H9 (cell line): ENCODE data around the gene MGLL. TPM values are rescaled to one million over a fixed set of nuclear protein-coding genes. Genes with fewer than 3 reads are reported as not detected.

Experiments
- DNase-seq: peaks from one replicate; pipeline ENCODE4 v3.0.0-alpha.2; 2017
- H2AFZ ChIP-seq: one replicate; pipeline ENCODE4 v1.6.1; 2013; ENCODE audit warnings: mild to moderate bottlenecking, low read length, control low read depth, moderate library complexity
- H2AK5ac ChIP-seq: 2 replicates; pipeline ENCODE4 v1.6.1; 2013; ENCODE audit warnings: low read length, control low read depth, mixed read lengths; ENCODE audit not compliant: insufficient read length
- H2BK120ac ChIP-seq: one replicate; pipeline ENCODE4 v1.6.1; 2013; ENCODE audit warnings: low read depth, mild to moderate bottlenecking, low read length, control low read depth, inconsistent platforms; ENCODE audit not compliant: poor library complexity, severe bottlenecking
- H2BK12ac ChIP-seq: 2 replicates; pipeline ENCODE4 v1.6.1; 2013; ENCODE audit warnings: low read length, control low read depth, mixed read lengths, low read depth; ENCODE audit not compliant: insufficient read length
- H2BK15ac ChIP-seq: 2 replicates; pipeline ENCODE4 v1.6.1; 2013; ENCODE audit warnings: low read depth, low read length, control low read depth
- H2BK20ac ChIP-seq: one replicate; pipeline ENCODE4 v1.6.1; 2013; ENCODE audit warnings: low read depth, mild to moderate bottlenecking, low read length, control low read depth, inconsistent platforms; ENCODE audit not compliant: poor library complexity, severe bottlenecking
- H2BK5ac ChIP-seq: 2 replicates; pipeline ENCODE4 v1.6.1; 2013; ENCODE audit warnings: low read length, control low read depth, mixed read lengths; ENCODE audit not compliant: insufficient read length
- H3K14ac ChIP-seq: 2 replicates; pipeline ENCODE4 v1.6.1; 2013; ENCODE audit warnings: low read length, control low read depth; ENCODE audit not compliant: insufficient read depth
- H3K18ac ChIP-seq: 2 replicates; pipeline ENCODE4 v1.6.1; 2013; ENCODE audit warnings: low read depth, mild to moderate bottlenecking, mixed read lengths, low read length, control low read depth; ENCODE audit not compliant: insufficient read length
- H3K23ac ChIP-seq: 2 replicates; pipeline ENCODE4 v1.6.1; 2013; ENCODE audit warnings: low read length, control low read depth, mixed read lengths, low read depth; ENCODE audit not compliant: insufficient read length
- H3K23me2 ChIP-seq: 2 replicates; pipeline ENCODE4 v1.6.1; 2013; ENCODE audit warnings: low read depth, mild to moderate bottlenecking, mixed read lengths, low read length, control low read depth; ENCODE audit not compliant: insufficient read length, poor library complexity, severe bottlenecking
- H3K27ac ChIP-seq: 2 replicates; pipeline ENCODE4 v1.5.1; 2013; ENCODE audit warnings: low read length, control low read depth, mixed read lengths, low read depth; ENCODE audit not compliant: insufficient read length
- H3K27me3 ChIP-seq: 2 replicates; pipeline ENCODE4 v1.6.1; 2013; ENCODE audit warnings: low read length, control low read depth, inconsistent platforms; ENCODE audit not compliant: insufficient read depth
- H3K4ac ChIP-seq: 2 replicates; pipeline ENCODE4 v1.6.1; 2013; ENCODE audit warnings: low read depth, mild to moderate bottlenecking, control low read depth, inconsistent platforms, low read length, moderate library complexity
- H3K4me1 ChIP-seq: 2 replicates; pipeline ENCODE4 v1.6.1; 2013; ENCODE audit warnings: low read length, control low read depth, inconsistent platforms; ENCODE audit not compliant: insufficient read depth
- H3K4me2 ChIP-seq: 2 replicates; pipeline ENCODE4 v1.6.1; 2013; ENCODE audit warnings: low read length, control low read depth, mixed read lengths; ENCODE audit not compliant: insufficient read length, insufficient read depth
- H3K56ac ChIP-seq: 2 replicates; pipeline ENCODE4 v1.6.1; 2013; ENCODE audit warnings: low read depth, mild to moderate bottlenecking, mixed read lengths, low read length, control low read depth; ENCODE audit not compliant: insufficient read length
- H3K79me1 ChIP-seq: 2 replicates; pipeline ENCODE4 v1.6.1; 2013; ENCODE audit warnings: low read depth, mild to moderate bottlenecking, moderate library complexity, low read length, control low read depth, inconsistent platforms; ENCODE audit not compliant: insufficient read depth, poor library complexity, severe bottlenecking
- H3K79me2 ChIP-seq: 2 replicates; pipeline ENCODE4 v1.6.1; 2013; ENCODE audit warnings: low read length, control low read depth, inconsistent platforms; ENCODE audit not compliant: insufficient read depth
- H3K9ac ChIP-seq: 2 replicates; pipeline ENCODE4 v1.6.1; 2013; ENCODE audit warnings: low read length, control low read depth, mixed read lengths; ENCODE audit not compliant: insufficient read length; ENCODE audit errors: extremely low read depth
- H3K9me3 ChIP-seq: one replicate; pipeline ENCODE4 v1.6.1; 2013; ENCODE audit warnings: low read depth, low read length, inconsistent platforms; ENCODE audit not compliant: control insufficient read depth
- H3T11ph ChIP-seq: one replicate; pipeline ENCODE4 v1.6.1; 2013; ENCODE audit warnings: mild to moderate bottlenecking, low read length, control low read depth, inconsistent platforms
- H4K20me1 ChIP-seq: one replicate; pipeline ENCODE4 v1.6.1; 2013; ENCODE audit not compliant: control insufficient read depth, insufficient read length, insufficient read depth
- H4K5ac ChIP-seq: 2 replicates; pipeline ENCODE4 v1.6.1; 2013; ENCODE audit warnings: low read depth, mild to moderate bottlenecking, mixed read lengths, low read length, control low read depth; ENCODE audit not compliant: insufficient read length
- H4K8ac ChIP-seq: replicated peaks from 2 replicates; pipeline ENCODE4 v1.6.1; 2013; ENCODE audit warnings: low read length, control low read depth, mixed read lengths, low read depth; ENCODE audit not compliant: insufficient read length
- H4K91ac ChIP-seq: 2 replicates; pipeline ENCODE4 v1.6.1; 2013; ENCODE audit warnings: low read depth, mild to moderate bottlenecking, moderate library complexity, mixed read lengths, low read length, control low read depth; ENCODE audit not compliant: insufficient read length
- H3K27ac Mint-ChIP-seq, 3 experiments: 2 replicates in 2 of 3; 3 replicates in 1 of 3; pipeline ENCODE4 v1.8.0; 2020 to 2021; ENCODE audit warnings: mixed read lengths in 3 of 3, mild to moderate bottlenecking in 1 of 3, moderate library complexity in 1 of 3
- H3K27me3 Mint-ChIP-seq: 2 replicates; pipeline ENCODE4 v1.8.0; 2021; ENCODE audit warnings: low read depth, mild to moderate bottlenecking, moderate library complexity, mixed read lengths
- H3K36me3 Mint-ChIP-seq, 3 experiments: 2 replicates in 2 of 3; 3 replicates in 1 of 3; pipeline ENCODE4 v1.8.0; 2020 to 2021; ENCODE audit warnings: low read depth in 3 of 3, mixed read lengths in 3 of 3; ENCODE audit not compliant: insufficient read depth in 1 of 3
- H3K4me1 Mint-ChIP-seq, 2 experiments: 2 replicates each; pipeline ENCODE4 v1.8.0; 2020; ENCODE audit warnings: mixed read lengths in 2 of 2
- H3K4me3 Mint-ChIP-seq, 2 experiments: 2 replicates in 1 of 2; 3 replicates in 1 of 2; pipeline ENCODE4 v1.8.0; 2020 to 2021; ENCODE audit warnings: mild to moderate bottlenecking in 2 of 2, mixed read lengths in 2 of 2, moderate library complexity in 1 of 2
- H3K9me3 Mint-ChIP-seq, 2 experiments: 2 replicates in 1 of 2; 3 replicates in 1 of 2; pipeline ENCODE4 v1.8.0; 2020; ENCODE audit warnings: mild to moderate bottlenecking in 2 of 2, mixed read lengths in 2 of 2, moderate library complexity in 1 of 2
- CTCF ChIP-seq: fragments of 200-600 bp; sonication (generic); conservative IDR thresholded peaks from 3 replicates; pipeline ENCODE4 v1.8.0; 2021; ENCODE audit warnings: antibody characterized with exemption, mild to moderate bottlenecking
- WGBS: extraction: QIAGEN DNeasy Blood & Tissue Kit; methylation state at CpG from one replicate; pipeline ENCODE4 v1.1.7; 2013; ENCODE audit warnings: missing lambda C conversion rate, low lambda C conversion rate, mixed read lengths; ENCODE audit not compliant: insufficient read length; ENCODE audit errors: extremely low coverage; 5-methylcytosine and 5-hydroxymethylcytosine counted together
- total RNA-seq: library from RNA; stranded (reverse); gene quantifications from 2 replicates; pipeline ENCODE4 v1.2.1, GENCODE V29; 2021

The MGLL gene
- total RNA-seq, 1 experiment from 2014 or later, result 0.11 TPM

- Histone ChIP-seq H3K56ac (no peak overlapping the region), H3K79me1 (no peaks in the 10 kb centered on the region), H3K9me3 (no peaks in the 10 kb centered on the region), H4K5ac (no peak overlapping the region), H3K4ac (no peak overlapping the region), H3K27ac (no peak overlapping the region), H3K14ac (no peak overlapping the region), H3K79me2 (no peaks in the 10 kb centered on the region), H3K4me1 (no peaks in the 10 kb centered on the region), H3K9ac (no peak overlapping the region), H4K91ac (no peak overlapping the region), H2AK5ac (no peak overlapping the region), H4K20me1 (no peaks in the 10 kb centered on the region), H3K18ac (no peak overlapping the region), H3T11ph (no peak overlapping the region), H2AFZ (no peak overlapping the region), H4K8ac (no peak overlapping the region), H3K27me3 (no peaks in the 10 kb centered on the region), H2BK20ac (no peak overlapping the region), H2BK15ac (no peak overlapping the region), H2BK120ac (no peak overlapping the region), H3K4me2 (no peak overlapping the region), H3K23ac (no peak overlapping the region), H2BK5ac (no peak overlapping the region), H2BK12ac (no peak overlapping the region), H3K23me2 (no peaks in the 10 kb centered on the region)
- TF ChIP-seq CTCF, result no peak
- no peaks in the 10 kb centered on the region for H3K36me3 Mint-ChIP-seq
- peaks cover 2% of the 10 kb centered on the region in 2 experiments; a peak in 1 of 4 replicates for H3K4me1 Mint-ChIP-seq
- H3K4me3 Mint-ChIP-seq, result no peak overlapping the region
- no peak overlapping the region for H3K27ac Mint-ChIP-seq
- no CpG with 5 or more reads among the region's 4 CpGs for WGBS
- H3K27me3 Mint-ChIP-seq, result peaks cover 4% of the 10 kb centered on the region
- DNase-seq, result no peak
- no peaks in the 10 kb centered on the region for H3K9me3 Mint-ChIP-seq
Measured at GRCh38 chr3:127768346-127769008, 53.8 kb downstream of the MGLL start.
